Fibroblast of lung (primary cell): ENCODE results near the gene METTL16. TPM values are rescaled to one million over a fixed set of nuclear protein-coding genes. Genes with fewer than 3 reads are reported as not detected.
A peak's percentile ranks its signal among the peaks of the same experiment; 100 is the strongest.

Source experiments
- DNase-seq, 2 donors: peaks; one replicate each; pipeline versions ENCODE4 v3.0.0 to v3.0.0-alpha.2; 2010; ENCODE audit warnings: low read depth in 2 of 2
- H2AFZ ChIP-seq: 2 replicates; pipeline ENCODE4 v1.5.1; 2012; ENCODE audit warnings: low read length, control low read depth, inconsistent platforms
- H3K27ac ChIP-seq: 2 replicates; pipeline ENCODE4 v1.5.1; 2011; ENCODE audit warnings: low read length, control low read depth; ENCODE audit not compliant: insufficient read depth
- H3K27me3 ChIP-seq: 2 replicates; pipeline ENCODE4 v1.5.1; 2011; ENCODE audit warnings: mild to moderate bottlenecking, low read length; ENCODE audit not compliant: control insufficient read depth, insufficient read depth
- H3K36me3 ChIP-seq: 2 replicates; pipeline ENCODE4 v1.5.1; 2011; ENCODE audit warnings: low read length; ENCODE audit not compliant: control insufficient read depth, insufficient read depth
- H3K4me1 ChIP-seq: 2 replicates; pipeline ENCODE4 v1.5.1; 2011; ENCODE audit warnings: low read length; ENCODE audit not compliant: control insufficient read depth, insufficient read depth; ENCODE audit errors: extremely low read depth
- H3K4me2 ChIP-seq: 2 replicates; pipeline ENCODE4 v1.5.1; 2011; ENCODE audit warnings: low read length, control low read depth; ENCODE audit not compliant: insufficient read depth; ENCODE audit errors: extremely low read depth
- H3K4me3 ChIP-seq, 4 experiments: fragments of 200-600 bp in 1 of 4; sonication (generic) in 1 of 4; replicated peaks in 1 of 4; 2 replicates each; pipeline ENCODE4 v1.5.1; 2011 to 2016; ENCODE audit warnings: low read length in 4 of 4, low read depth in 3 of 4, mild to moderate bottlenecking in 3 of 4, control low read depth in 2 of 4, inconsistent platforms in 1 of 4, mixed read lengths in 1 of 4; ENCODE audit not compliant: insufficient read depth in 1 of 4; ENCODE audit errors: control extremely low read depth in 1 of 4
- H3K79me2 ChIP-seq: 2 replicates; pipeline ENCODE4 v1.5.1; 2012; ENCODE audit warnings: mild to moderate bottlenecking, low read length, inconsistent platforms; ENCODE audit not compliant: control insufficient read depth, insufficient read depth
- H3K9ac ChIP-seq: 2 replicates; pipeline ENCODE4 v1.5.1; 2011; ENCODE audit warnings: mild to moderate bottlenecking, low read length, control low read depth; ENCODE audit not compliant: insufficient read depth
- H3K9me3 ChIP-seq: 2 replicates; pipeline ENCODE4 v1.5.1; 2012; ENCODE audit warnings: low read depth, low read length; ENCODE audit not compliant: control insufficient read depth, insufficient read depth
- H4K20me1 ChIP-seq: 2 replicates; pipeline ENCODE4 v1.5.1; 2011; ENCODE audit warnings: low read length; ENCODE audit not compliant: control insufficient read depth, insufficient read depth; ENCODE audit errors: extremely low read depth
- EZH2 ChIP-seq: IDR thresholded peaks from 2 replicates; pipeline ENCODE4 v1.5.1; 2012; ENCODE audit warnings: low read length, control low read depth, mild to moderate bottlenecking; ENCODE audit errors: missing control alignments
- polyA plus RNA-seq, 2 donors: library from polyadenylated mRNA; depleted of rRNA in 1 of 2; stranded (reverse) in 1 of 2; unstranded in 1 of 2; fragments of >200 nt; gene quantifications; 2 replicates each; pipeline ENCODE4 v1.2.1, GENCODE V29; 2011 to 2012; ENCODE audit warnings: missing spikeins in 1 of 2
- total RNA-seq: library from RNA; depleted of rRNA; stranded (reverse); fragments of >200 nt; gene quantifications from 2 replicates; pipeline ENCODE4 v1.2.1, GENCODE V29; 2014
- TF ChIP-seq, protein P1 (sequence below), 2 donors: IDR thresholded peaks in 1 of 2; conservative IDR thresholded peaks in 1 of 2; 1 replicate in 1 of 2; 2 replicates in 1 of 2; pipeline ENCODE4 v1.5.1; 2011 to 2012; ENCODE audit warnings: low read length in 2 of 2, control low read depth in 1 of 2, inconsistent platforms in 1 of 2, low read depth in 1 of 2, mild to moderate bottlenecking in 1 of 2

METTL16 gene
- total and polyA plus RNA-seq, 2 donors (not counting 1 experiment from before 2014, with no cell fraction given): 12.2 to 13.4 TPM

DNA sequence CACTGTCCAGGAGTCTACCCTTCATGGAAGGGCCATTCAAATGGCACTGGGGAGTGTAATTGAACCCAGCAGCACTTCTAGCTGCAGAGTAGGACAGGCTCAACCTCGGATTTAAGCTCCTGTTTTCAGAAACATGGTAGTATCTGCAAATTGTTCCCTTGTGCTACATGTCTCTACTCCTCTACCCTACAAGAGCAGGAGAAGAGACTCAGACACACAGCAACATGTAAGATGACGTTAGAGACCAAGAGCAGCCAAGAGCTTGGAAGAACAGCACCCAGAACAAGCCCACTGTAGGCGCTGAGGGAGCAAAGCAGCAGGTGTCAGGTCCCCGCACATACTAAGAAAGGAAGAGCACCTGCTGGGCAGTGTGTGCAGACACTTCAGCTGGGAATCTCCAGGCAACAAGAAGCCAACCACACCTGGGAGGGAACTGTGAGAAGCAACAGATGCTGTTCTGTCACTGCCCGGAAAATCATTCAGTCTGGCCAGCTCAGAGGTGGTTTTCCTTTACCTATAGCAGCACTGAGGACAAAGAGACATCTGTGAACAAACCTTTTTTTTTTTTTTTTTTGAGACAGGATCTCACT is 75.3 kb downstream of the METTL16 start:
- no peak overlapping the region for H3K9ac ChIP-seq
- peaks cover 3% of the 10 kb centered on the region for H3K36me3 ChIP-seq
- no peak overlapping the region for H2AFZ ChIP-seq
- no peak for TF ChIP-seq EZH2
- TF ChIP-seq, protein P1, sequence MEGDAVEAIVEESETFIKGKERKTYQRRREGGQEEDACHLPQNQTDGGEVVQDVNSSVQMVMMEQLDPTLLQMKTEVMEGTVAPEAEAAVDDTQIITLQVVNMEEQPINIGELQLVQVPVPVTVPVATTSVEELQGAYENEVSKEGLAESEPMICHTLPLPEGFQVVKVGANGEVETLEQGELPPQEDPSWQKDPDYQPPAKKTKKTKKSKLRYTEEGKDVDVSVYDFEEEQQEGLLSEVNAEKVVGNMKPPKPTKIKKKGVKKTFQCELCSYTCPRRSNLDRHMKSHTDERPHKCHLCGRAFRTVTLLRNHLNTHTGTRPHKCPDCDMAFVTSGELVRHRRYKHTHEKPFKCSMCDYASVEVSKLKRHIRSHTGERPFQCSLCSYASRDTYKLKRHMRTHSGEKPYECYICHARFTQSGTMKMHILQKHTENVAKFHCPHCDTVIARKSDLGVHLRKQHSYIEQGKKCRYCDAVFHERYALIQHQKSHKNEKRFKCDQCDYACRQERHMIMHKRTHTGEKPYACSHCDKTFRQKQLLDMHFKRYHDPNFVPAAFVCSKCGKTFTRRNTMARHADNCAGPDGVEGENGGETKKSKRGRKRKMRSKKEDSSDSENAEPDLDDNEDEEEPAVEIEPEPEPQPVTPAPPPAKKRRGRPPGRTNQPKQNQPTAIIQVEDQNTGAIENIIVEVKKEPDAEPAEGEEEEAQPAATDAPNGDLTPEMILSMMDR (conservative IDR thresholded peaks at IDR 0.05 in 1 of 2, IDR thresholded peaks at IDR 0.05 in 1 of 2; ENCODE audit: low read depth in 1 of 2, low read length in 2 of 2): no peak
- H3K27ac ChIP-seq: no peak overlapping the region
- no peaks in the 10 kb centered on the region for H3K79me2 ChIP-seq
- no peaks in the 10 kb centered on the region for H3K9me3 ChIP-seq
- DNase-seq: no peak
- H3K4me3 ChIP-seq: no peak overlapping the region
- no peaks in the 10 kb centered on the region for H3K27me3 ChIP-seq
- H3K4me1 ChIP-seq: peaks cover 2% of the 10 kb centered on the region
- H3K4me2 ChIP-seq: no peak overlapping the region
- H4K20me1 ChIP-seq: no peaks in the 10 kb centered on the region

DNA sequence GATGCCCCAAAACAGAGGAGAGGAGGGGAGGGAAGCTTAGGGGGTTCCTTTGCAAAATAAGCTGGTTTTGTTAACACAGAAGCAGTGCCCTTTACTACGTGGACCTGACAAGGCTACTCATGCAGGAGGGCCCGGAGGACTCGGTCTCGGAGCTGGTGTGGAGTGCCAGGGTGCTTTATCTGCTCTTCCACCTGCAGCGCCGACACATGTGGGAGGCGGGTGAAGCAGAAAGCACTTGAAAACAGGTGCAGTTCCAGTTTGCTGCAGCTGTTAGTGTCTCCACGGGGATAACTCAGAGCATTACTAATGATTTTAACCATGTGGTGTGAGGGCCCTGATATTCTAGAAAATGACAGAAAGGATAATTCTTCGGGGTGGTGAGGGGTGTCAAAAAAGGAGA is 75.8 kb downstream of the METTL16 start:
- Histone ChIP-seq H3K4me2 (no peak overlapping the region), H3K4me3 (no peak overlapping the region), H3K4me1 (peaks cover 2% of the 10 kb centered on the region), H3K9me3 (no peaks in the 10 kb centered on the region), H3K9ac (no peak overlapping the region), H3K27ac (no peak overlapping the region), H3K27me3 (no peaks in the 10 kb centered on the region), H4K20me1 (no peaks in the 10 kb centered on the region), H3K79me2 (no peaks in the 10 kb centered on the region), H2AFZ (no peak overlapping the region), H3K36me3 (peaks cover 3% of the 10 kb centered on the region)
- no peak for TF ChIP-seq EZH2
- TF ChIP-seq, protein P1 (conservative IDR thresholded peaks at IDR 0.05 in 1 of 2, IDR thresholded peaks at IDR 0.05 in 1 of 2; ENCODE audit: low read depth in 1 of 2, low read length in 2 of 2): no peak
- DNase-seq: no peak

DNA sequence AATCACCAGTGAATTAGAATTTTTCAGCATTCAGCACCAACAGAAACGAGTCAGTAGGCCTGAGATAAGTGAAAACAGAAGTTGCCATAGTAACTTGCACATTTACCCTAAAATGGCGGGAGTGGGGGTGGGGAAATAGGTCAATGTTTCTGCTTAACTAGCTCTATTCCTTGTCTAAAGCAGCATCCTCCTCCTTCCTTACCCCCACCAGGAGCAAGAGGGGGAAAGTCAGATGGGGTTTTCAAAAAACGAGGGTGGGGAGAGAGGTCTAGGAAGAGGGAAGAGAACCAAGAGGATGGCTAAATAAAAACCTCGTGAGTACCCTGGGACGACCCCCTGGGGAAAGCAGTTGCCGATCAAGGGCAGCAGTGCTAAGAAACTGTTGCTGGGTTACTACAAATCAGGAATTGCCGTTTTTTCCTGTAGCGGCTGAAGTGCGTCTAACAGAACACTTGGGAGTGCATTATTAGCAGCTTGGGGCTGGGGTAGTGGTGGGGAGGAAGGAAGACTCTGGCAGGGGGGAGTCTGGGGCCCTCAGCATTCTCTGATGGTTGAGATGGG is 76.4 kb downstream of the METTL16 start:
- no peak for TF ChIP-seq EZH2
- TF ChIP-seq, protein P1 (conservative IDR thresholded peaks at IDR 0.05 in 1 of 2, IDR thresholded peaks at IDR 0.05 in 1 of 2; ENCODE audit: low read depth in 1 of 2, low read length in 2 of 2): no peak
- H3K4me3 ChIP-seq: no peak overlapping the region
- H3K4me2 ChIP-seq: no peak overlapping the region
- H3K27me3 ChIP-seq: no peaks in the 10 kb centered on the region
- H3K79me2 ChIP-seq: no peaks in the 10 kb centered on the region
- no peaks in the 10 kb centered on the region for H3K9me3 ChIP-seq
- H2AFZ ChIP-seq: no peak overlapping the region
- no peak overlapping the region for H3K27ac ChIP-seq
- peaks cover 2% of the 10 kb centered on the region for H3K4me1 ChIP-seq
- peaks cover 3% of the 10 kb centered on the region for H3K36me3 ChIP-seq
- no peaks in the 10 kb centered on the region for H4K20me1 ChIP-seq
- H3K9ac ChIP-seq: no peak overlapping the region
- DNase-seq: peak in 1 of 2 donors; percentile 45
